H9 (cell line): Measurements from ENCODE around the gene WDR33. TPM values are rescaled to one million over a fixed set of nuclear protein-coding genes. Genes with fewer than 3 reads are reported as not detected.
"Not testable (repeated sequence)": the region's sequence is repeated elsewhere in the genome, so short reads cannot be mapped to it uniquely, and the experiment has no call there.

Source experiments
- DNase-seq: peaks from one replicate; pipeline ENCODE4 v3.0.0-alpha.2; 2017
- H2AFZ ChIP-seq: one replicate; pipeline ENCODE4 v1.6.1; 2013; ENCODE audit warnings: mild to moderate bottlenecking, low read length, control low read depth, moderate library complexity
- H2AK5ac ChIP-seq: 2 replicates; pipeline ENCODE4 v1.6.1; 2013; ENCODE audit warnings: low read length, control low read depth, mixed read lengths; ENCODE audit not compliant: insufficient read length
- H2BK120ac ChIP-seq: one replicate; pipeline ENCODE4 v1.6.1; 2013; ENCODE audit warnings: low read depth, mild to moderate bottlenecking, low read length, control low read depth, inconsistent platforms; ENCODE audit not compliant: poor library complexity, severe bottlenecking
- H2BK12ac ChIP-seq: 2 replicates; pipeline ENCODE4 v1.6.1; 2013; ENCODE audit warnings: low read length, control low read depth, mixed read lengths, low read depth; ENCODE audit not compliant: insufficient read length
- H2BK15ac ChIP-seq: 2 replicates; pipeline ENCODE4 v1.6.1; 2013; ENCODE audit warnings: low read depth, low read length, control low read depth
- H2BK20ac ChIP-seq: one replicate; pipeline ENCODE4 v1.6.1; 2013; ENCODE audit warnings: low read depth, mild to moderate bottlenecking, low read length, control low read depth, inconsistent platforms; ENCODE audit not compliant: poor library complexity, severe bottlenecking
- H2BK5ac ChIP-seq: 2 replicates; pipeline ENCODE4 v1.6.1; 2013; ENCODE audit warnings: low read length, control low read depth, mixed read lengths; ENCODE audit not compliant: insufficient read length
- H3K14ac ChIP-seq: 2 replicates; pipeline ENCODE4 v1.6.1; 2013; ENCODE audit warnings: low read length, control low read depth; ENCODE audit not compliant: insufficient read depth
- H3K18ac ChIP-seq: 2 replicates; pipeline ENCODE4 v1.6.1; 2013; ENCODE audit warnings: low read depth, mild to moderate bottlenecking, mixed read lengths, low read length, control low read depth; ENCODE audit not compliant: insufficient read length
- H3K23ac ChIP-seq: 2 replicates; pipeline ENCODE4 v1.6.1; 2013; ENCODE audit warnings: low read length, control low read depth, mixed read lengths, low read depth; ENCODE audit not compliant: insufficient read length
- H3K23me2 ChIP-seq: 2 replicates; pipeline ENCODE4 v1.6.1; 2013; ENCODE audit warnings: low read depth, mild to moderate bottlenecking, mixed read lengths, low read length, control low read depth; ENCODE audit not compliant: insufficient read length, poor library complexity, severe bottlenecking
- H3K27ac ChIP-seq: 2 replicates; pipeline ENCODE4 v1.5.1; 2013; ENCODE audit warnings: low read length, control low read depth, mixed read lengths, low read depth; ENCODE audit not compliant: insufficient read length
- H3K27me3 ChIP-seq: 2 replicates; pipeline ENCODE4 v1.6.1; 2013; ENCODE audit warnings: low read length, control low read depth, inconsistent platforms; ENCODE audit not compliant: insufficient read depth
- H3K4ac ChIP-seq: 2 replicates; pipeline ENCODE4 v1.6.1; 2013; ENCODE audit warnings: low read depth, mild to moderate bottlenecking, control low read depth, inconsistent platforms, low read length, moderate library complexity
- H3K4me1 ChIP-seq: 2 replicates; pipeline ENCODE4 v1.6.1; 2013; ENCODE audit warnings: low read length, control low read depth, inconsistent platforms; ENCODE audit not compliant: insufficient read depth
- H3K4me2 ChIP-seq: 2 replicates; pipeline ENCODE4 v1.6.1; 2013; ENCODE audit warnings: low read length, control low read depth, mixed read lengths; ENCODE audit not compliant: insufficient read length, insufficient read depth
- H3K56ac ChIP-seq: 2 replicates; pipeline ENCODE4 v1.6.1; 2013; ENCODE audit warnings: low read depth, mild to moderate bottlenecking, mixed read lengths, low read length, control low read depth; ENCODE audit not compliant: insufficient read length
- H3K79me1 ChIP-seq: 2 replicates; pipeline ENCODE4 v1.6.1; 2013; ENCODE audit warnings: low read depth, mild to moderate bottlenecking, moderate library complexity, low read length, control low read depth, inconsistent platforms; ENCODE audit not compliant: insufficient read depth, poor library complexity, severe bottlenecking
- H3K79me2 ChIP-seq: 2 replicates; pipeline ENCODE4 v1.6.1; 2013; ENCODE audit warnings: low read length, control low read depth, inconsistent platforms; ENCODE audit not compliant: insufficient read depth
- H3K9ac ChIP-seq: 2 replicates; pipeline ENCODE4 v1.6.1; 2013; ENCODE audit warnings: low read length, control low read depth, mixed read lengths; ENCODE audit not compliant: insufficient read length; ENCODE audit errors: extremely low read depth
- H3K9me3 ChIP-seq: one replicate; pipeline ENCODE4 v1.6.1; 2013; ENCODE audit warnings: low read depth, low read length, inconsistent platforms; ENCODE audit not compliant: control insufficient read depth
- H3T11ph ChIP-seq: one replicate; pipeline ENCODE4 v1.6.1; 2013; ENCODE audit warnings: mild to moderate bottlenecking, low read length, control low read depth, inconsistent platforms
- H4K20me1 ChIP-seq: one replicate; pipeline ENCODE4 v1.6.1; 2013; ENCODE audit not compliant: control insufficient read depth, insufficient read length, insufficient read depth
- H4K5ac ChIP-seq: 2 replicates; pipeline ENCODE4 v1.6.1; 2013; ENCODE audit warnings: low read depth, mild to moderate bottlenecking, mixed read lengths, low read length, control low read depth; ENCODE audit not compliant: insufficient read length
- H4K8ac ChIP-seq: replicated peaks from 2 replicates; pipeline ENCODE4 v1.6.1; 2013; ENCODE audit warnings: low read length, control low read depth, mixed read lengths, low read depth; ENCODE audit not compliant: insufficient read length
- H4K91ac ChIP-seq: 2 replicates; pipeline ENCODE4 v1.6.1; 2013; ENCODE audit warnings: low read depth, mild to moderate bottlenecking, moderate library complexity, mixed read lengths, low read length, control low read depth; ENCODE audit not compliant: insufficient read length
- H3K27ac Mint-ChIP-seq, 3 experiments: 2 replicates in 2 of 3; 3 replicates in 1 of 3; pipeline ENCODE4 v1.8.0; 2020 to 2021; ENCODE audit warnings: mixed read lengths in 3 of 3, mild to moderate bottlenecking in 1 of 3, moderate library complexity in 1 of 3
- H3K27me3 Mint-ChIP-seq: 2 replicates; pipeline ENCODE4 v1.8.0; 2021; ENCODE audit warnings: low read depth, mild to moderate bottlenecking, moderate library complexity, mixed read lengths
- H3K36me3 Mint-ChIP-seq, 3 experiments: 2 replicates in 2 of 3; 3 replicates in 1 of 3; pipeline ENCODE4 v1.8.0; 2020 to 2021; ENCODE audit warnings: low read depth in 3 of 3, mixed read lengths in 3 of 3; ENCODE audit not compliant: insufficient read depth in 1 of 3
- H3K4me1 Mint-ChIP-seq, 2 experiments: 2 replicates each; pipeline ENCODE4 v1.8.0; 2020; ENCODE audit warnings: mixed read lengths in 2 of 2
- H3K4me3 Mint-ChIP-seq, 2 experiments: 2 replicates in 1 of 2; 3 replicates in 1 of 2; pipeline ENCODE4 v1.8.0; 2020 to 2021; ENCODE audit warnings: mild to moderate bottlenecking in 2 of 2, mixed read lengths in 2 of 2, moderate library complexity in 1 of 2
- H3K9me3 Mint-ChIP-seq, 2 experiments: 2 replicates in 1 of 2; 3 replicates in 1 of 2; pipeline ENCODE4 v1.8.0; 2020; ENCODE audit warnings: mild to moderate bottlenecking in 2 of 2, mixed read lengths in 2 of 2, moderate library complexity in 1 of 2
- CTCF ChIP-seq: fragments of 200-600 bp; sonication (generic); conservative IDR thresholded peaks from 3 replicates; pipeline ENCODE4 v1.8.0; 2021; ENCODE audit warnings: antibody characterized with exemption, mild to moderate bottlenecking
- WGBS: extraction: QIAGEN DNeasy Blood & Tissue Kit; methylation state at CpG from one replicate; pipeline ENCODE4 v1.1.7; 2013; ENCODE audit warnings: missing lambda C conversion rate, low lambda C conversion rate, mixed read lengths; ENCODE audit not compliant: insufficient read length; ENCODE audit errors: extremely low coverage; 5-methylcytosine and 5-hydroxymethylcytosine counted together
- total RNA-seq: library from RNA; stranded (reverse); gene quantifications from 2 replicates; pipeline ENCODE4 v1.2.1, GENCODE V29; 2021

The WDR33 gene
- total RNA-seq, 1 experiment from 2014 or later = 86.0 TPM

- Histone ChIP-seq H3K4me2 (peak overlapping the region; percentile 14), H3K27ac (peak overlapping the region; percentile 93)
- WGBS = no CpG with 5 or more reads among the region's 5 CpGs
Observed at GRCh38 chr2:127829845-127830246, 18.9 kb upstream of the WDR33 start.

GRCh38 chr2:127826708-127827107 lies 15.7 kb upstream of the WDR33 start:
- H2BK12ac ChIP-seq, H2BK15ac ChIP-seq, H3K79me2 ChIP-seq, H2BK5ac ChIP-seq, H3K4me2 ChIP-seq, H4K8ac ChIP-seq, H3K23me2 ChIP-seq, DNase-seq, H3K27ac ChIP-seq, H2BK20ac ChIP-seq, H3K18ac ChIP-seq, H3K9ac ChIP-seq, H4K5ac ChIP-seq, H3K14ac ChIP-seq, H2AK5ac ChIP-seq, H3K4me3 Mint-ChIP-seq, H3K4me1 ChIP-seq, H2AFZ ChIP-seq, H3K27me3 ChIP-seq, H3K4ac ChIP-seq, H3T11ph ChIP-seq, H3K56ac ChIP-seq, H4K20me1 ChIP-seq, H3K79me1 ChIP-seq, H3K23ac ChIP-seq, H4K91ac ChIP-seq, H3K27ac Mint-ChIP-seq, H2BK120ac ChIP-seq: not testable (repeated sequence)
- peaks cover 15% of the 10 kb centered on the region for H3K27me3 Mint-ChIP-seq
- H3K9me3 Mint-ChIP-seq = peaks cover 50 to 59% of the 10 kb centered on the region in 2 experiments
- peaks cover 25% of the 10 kb centered on the region for H3K9me3 ChIP-seq
- no CpG with 5 or more reads among the region's 2 CpGs for WGBS
- peaks cover 16 to 17% of the 10 kb centered on the region in 2 experiments for H3K4me1 Mint-ChIP-seq
- H3K36me3 Mint-ChIP-seq = peaks cover 27 to 34% (median 34%) of the 10 kb centered on the region in 3 experiments

More at GRCh38 chr2:127829845-127830246, 18.9 kb upstream of the WDR33 start:
- Mint-ChIP-seq H3K9me3 (peaks cover 40 to 46% of the 10 kb centered on the region in 2 experiments), H3K27me3 (peaks cover 11% of the 10 kb centered on the region), H3K27ac (peak overlapping the region; percentile 14 to 84 (median 23); a peak in 6 of 7 replicates), H3K4me3 (no peak overlapping the region; a peak in 1 of 5 replicates), H3K36me3 (peaks cover 27 to 34% (median 27%) of the 10 kb centered on the region in 3 experiments), H3K4me1 (peaks cover 16 to 17% of the 10 kb centered on the region in 2 experiments)
- H3K9me3 ChIP-seq = peaks cover 17% of the 10 kb centered on the region
- no peak for TF ChIP-seq CTCF
- H2AFZ ChIP-seq = peak overlapping the region; percentile 15
- no peak overlapping the region for H3K9ac ChIP-seq
- peak overlapping the region; percentile 77 for H2BK5ac ChIP-seq
- no peaks in the 10 kb centered on the region for H3K79me1 ChIP-seq
- no peak overlapping the region for H2BK15ac ChIP-seq
- H3K4me1 ChIP-seq = peaks cover 4% of the 10 kb centered on the region; the same call in 1 of the 2 replicates
- H4K20me1 ChIP-seq = no peaks in the 10 kb centered on the region
- H3K23ac ChIP-seq = peak overlapping the region; percentile 27
- peak overlapping the region; percentile 69 for H4K5ac ChIP-seq
- H2BK20ac ChIP-seq = no peak overlapping the region
- DNase-seq = peak; percentile 71
- H4K91ac ChIP-seq = no peak overlapping the region
- H4K8ac ChIP-seq = no peak overlapping the region
- peak overlapping the region; percentile 33; the same call in 1 of the 2 replicates for H3K14ac ChIP-seq
- H3K56ac ChIP-seq = no peak overlapping the region
- H3K4ac ChIP-seq = no peak overlapping the region
- no peak overlapping the region for H2BK120ac ChIP-seq
- H2BK12ac ChIP-seq = no peak overlapping the region
- no peak overlapping the region for H2AK5ac ChIP-seq
- H3K18ac ChIP-seq = peak overlapping the region; percentile 53
- H3K23me2 ChIP-seq = no peaks in the 10 kb centered on the region
- no peaks in the 10 kb centered on the region for H3K79me2 ChIP-seq
- H3T11ph ChIP-seq = no peak overlapping the region
- no peaks in the 10 kb centered on the region for H3K27me3 ChIP-seq
